Spleen (tissue), 11 donors: ENCODE results near the gene NR2E3. TPM values are rescaled to one million over a fixed set of nuclear protein-coding genes. Genes with fewer than 3 reads are reported as not detected.

ENCODE experiments used
- DNase-seq: peaks from one replicate; pipeline ENCODE4 v3.0.0-alpha.2; 2020
- H3K27ac ChIP-seq, 8 donors: fragments of 200-600 bp; sonication (generic) in 7 of 8; 1 replicate in 4 of 8; 2 replicates in 4 of 8; pipeline versions ENCODE4 v1.5.0 to v1.8.0; 2016 to 2021; ENCODE audit warnings: inconsistent platforms in 4 of 8, mild to moderate bottlenecking in 4 of 8, moderate library complexity in 1 of 8
- H3K27me3 ChIP-seq, 7 donors: fragments of 200-600 bp; sonication (generic) in 6 of 7; replicated peaks in 1 of 7; 1 replicate in 4 of 7; 2 replicates in 3 of 7; pipeline versions ENCODE4 v1.5.0 to v1.8.0; 2016 to 2021; ENCODE audit warnings: inconsistent platforms in 3 of 7, mild to moderate bottlenecking in 1 of 7
- H3K36me3 ChIP-seq, 6 donors: fragments of 200-600 bp; sonication (generic) in 5 of 6; 1 replicate in 4 of 6; 2 replicates in 2 of 6; pipeline versions ENCODE4 v1.5.0 to v1.8.0; 2016 to 2021; ENCODE audit warnings: inconsistent platforms in 2 of 6
- H3K4me1 ChIP-seq, 6 donors: fragments of 200-600 bp; sonication (generic) in 5 of 6; 1 replicate in 3 of 6; 2 replicates in 3 of 6; pipeline versions ENCODE4 v1.5.0 to v1.8.0; 2016 to 2021; ENCODE audit warnings: inconsistent platforms in 3 of 6
- H3K4me3 ChIP-seq, 8 donors: fragments of 200-600 bp; sonication (generic) in 7 of 8; 1 replicate in 4 of 8; 2 replicates in 4 of 8; pipeline versions ENCODE4 v1.5.0 to v1.8.0; 2016 to 2021; ENCODE audit warnings: inconsistent platforms in 4 of 8, mild to moderate bottlenecking in 4 of 8, moderate library complexity in 2 of 8
- H3K9me3 ChIP-seq, 8 donors: fragments of 200-600 bp; sonication (generic) in 7 of 8; 1 replicate in 4 of 8; 2 replicates in 4 of 8; pipeline versions ENCODE4 v1.5.0 to v1.8.0; 2016 to 2021; ENCODE audit warnings: inconsistent platforms in 4 of 8
- CTCF ChIP-seq, 11 experiments: fragments of 200-600 bp in 7 of 11; fragments of 450-650 bp in 4 of 11; sonication (generic) in 4 of 11; IDR thresholded peaks in 8 of 11; conservative IDR thresholded peaks in 3 of 11; 1 replicate in 7 of 11; 2 replicates in 4 of 11; pipeline versions ENCODE4 v1.4.0 to v1.8.0; 2016 to 2021; ENCODE audit warnings: antibody characterized with exemption in 11 of 11, inconsistent platforms in 4 of 11, mild to moderate bottlenecking in 1 of 11
- POLR2A ChIP-seq, 3 donors: fragments of 450-650 bp; IDR thresholded peaks; one replicate each; pipeline ENCODE4 v1.5.1; 2017; ENCODE audit warnings: antibody characterized with exemption in 3 of 3, mild to moderate bottlenecking in 1 of 3
- POLR2AphosphoS5 ChIP-seq, 3 donors: sonication (generic); formaldehyde crosslinking; IDR thresholded peaks; one replicate each; pipeline ENCODE4 v1.5.1; 2017; ENCODE audit warnings: antibody characterized with exemption in 3 of 3
- WGBS, 5 donors: extraction: QIAGEN DNeasy Blood & Tissue Kit in 3 of 5; methylation state at CpG; one replicate each; pipeline versions ENCODE4 v1.1.5 to v1.1.7; 2013 to 2018; 5-methylcytosine and 5-hydroxymethylcytosine counted together
- intact Hi-C: fragments of 100-400 bp; cut with DNase I; formaldehyde crosslinking; loops from one replicate; pipeline ENCODE4 v1.15.0; 2023; ENCODE audit warnings: low total_unique reads
- polyA plus RNA-seq, 3 donors: library from polyadenylated mRNA; stranded (reverse); fragments of 200-250 nt; gene quantifications; one replicate each; pipeline ENCODE4 v1.2.1, GENCODE V29; 2013
- total RNA-seq, 7 donors: library from RNA; depleted of rRNA in 3 of 7; stranded (reverse); fragments of >200 nt in 3 of 7; fragmentation: NEBNext Ultra II Directional in 4 of 7; extraction: Animal tissue kit (Norgen Biotek cat#: 25700) in 4 of 7; gene quantifications; one replicate each; pipeline versions ENCODE4 v1.1.0 to v1.2.1, GENCODE V29; 2016 to 2021
- donor health status: healthy with polysubstance abuse.
- donor health status: DM: no; HTN: no; CAD: no; lungs with moderate emphysema.
- donor health status: DM: no; HTN: no; CAD: no.
- donor health status: Bipolar disorder and iron deficiency.
- donor health status: healthy.
- donor health status: DM: no; HTN: no; CAD: no.
- donor health status: DM: yes; HTN: yes; CAD: no.

The NR2E3 gene
- total and polyA plus RNA-seq, 10 donors: 0.10 to 0.68 TPM; not detected in 8

GRCh38 chr15:71822890-71823630 is 12.7 kb downstream of the NR2E3 start:
- H3K36me3 ChIP-seq: peaks cover 0 to 71% (median 34%) of the 10 kb centered on the region in 6 donors
- intact Hi-C loops: no loop called here
- no peak for DNase-seq
- 91 to 96% (median 93%) methylated on average over 3 of the region's 3 CpGs for WGBS, 5 donors
- TF ChIP-seq CTCF (IDR thresholded peaks at IDR 0.05 in 8 of 11, conservative IDR thresholded peaks at IDR 0.05 in 3 of 11): no peak
- H3K4me1 ChIP-seq: no peaks in the 10 kb centered on the region
- no peak overlapping the region for H3K4me3 ChIP-seq
- H3K27ac ChIP-seq: no peak overlapping the region
- no peaks in the 10 kb centered on the region for H3K27me3 ChIP-seq
- H3K9me3 ChIP-seq: peaks cover 7 to 67% (median 58%) of the 10 kb centered on the region in 8 donors

GRCh38 chr15:71823801-71824200 is 13.4 kb downstream of the NR2E3 start:
- Histone ChIP-seq H3K36me3 (peaks cover 0 to 78% (median 38%) of the 10 kb centered on the region in 6 donors), H3K27me3 (no peaks in the 10 kb centered on the region), H3K4me1 (no peaks in the 10 kb centered on the region), H3K4me3 (no peak overlapping the region), H3K27ac (no peak overlapping the region), H3K9me3 (peaks cover 7 to 62% (median 54%) of the 10 kb centered on the region in 8 donors)
- intact Hi-C loops: no loop called here
- DNase-seq: no peak
- TF ChIP-seq CTCF (IDR thresholded peaks at IDR 0.05 in 8 of 11, conservative IDR thresholded peaks at IDR 0.05 in 3 of 11) (no peak), POLR2AphosphoS5 (IDR thresholded peaks at IDR 0.05) (no peak), POLR2A (IDR thresholded peaks at IDR 0.05) (no peak)
- 84 to 97% (median 89%) methylated on average over 3 of the region's 3 CpGs for WGBS, 5 donors

- peaks cover 0 to 92% (median 52%) of the 10 kb centered on the region in 6 donors for H3K36me3 ChIP-seq
These were observed 14.8 kb downstream of the NR2E3 start for GRCh38 chr15:71825021-71825730.

More at GRCh38 chr15:71825021-71825730, 14.8 kb downstream of the NR2E3 start:
- WGBS, 5 donors: 92 to 97% (median 95%) methylated on average over 4 of the region's 4 CpGs
- TF ChIP-seq POLR2A (IDR thresholded peaks at IDR 0.05) (no peak), POLR2AphosphoS5 (IDR thresholded peaks at IDR 0.05) (no peak), CTCF (IDR thresholded peaks at IDR 0.05 in 8 of 11, conservative IDR thresholded peaks at IDR 0.05 in 3 of 11) (no peak)
- no peaks in the 10 kb centered on the region for H3K27me3 ChIP-seq
- intact Hi-C loops: no loop called here
- no peaks in the 10 kb centered on the region for H3K4me1 ChIP-seq
- no peak overlapping the region for H3K27ac ChIP-seq
- H3K4me3 ChIP-seq: no peak overlapping the region
- H3K9me3 ChIP-seq: peaks cover 7 to 50% (median 42%) of the 10 kb centered on the region in 8 donors
- no peak for DNase-seq
